Stimulated activated CD4-positive, alpha-beta T cell treated with anti-CD3 and anti-CD28 coated beads, Interleukin-1b, Interleukin-23, amount 100 ng/mL, for 4 hours (primary cell): ENCODE measurements around the gene SLC27A1.

Experiments used
- DNase-seq, 2 donors: peaks; one replicate each; pipeline ENCODE4 v3.0.0-alpha.2; 2020; ENCODE audit warnings: low read depth in 2 of 2

SLC27A1 gene

GRCh38 chr19:17470068-17470841, at the start of gene SLC27A1:
SLC27A1 (plus strand) TSS chr19:17470524; CDS start chr19:17470541, 17 bp downstream.
- DNase-seq = peak; percentile 79 to 83

DNA sequence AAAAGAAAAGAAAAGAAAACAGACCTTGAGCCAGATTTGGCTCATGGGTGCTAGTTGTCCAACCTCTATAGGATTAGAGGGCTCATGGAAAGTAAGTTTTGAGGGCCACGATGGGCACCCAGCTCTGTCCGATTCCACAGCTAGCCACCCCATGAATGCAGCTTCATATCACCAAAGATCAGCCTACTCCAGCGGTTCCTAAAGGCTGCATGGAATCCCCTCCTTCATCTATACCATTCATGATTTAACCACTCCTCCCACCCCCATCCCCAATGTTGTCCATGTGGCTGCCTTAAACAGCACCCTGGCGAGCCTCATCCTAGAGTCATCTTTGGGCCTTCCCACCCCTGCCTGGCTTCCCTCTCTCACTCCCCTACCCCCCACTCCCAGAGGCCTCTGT, 48.4 kb upstream of the SLC27A1 start:
- no peak for DNase-seq

- no peak for DNase-seq
Measured at GRCh38 chr19:17423429-17424208, 46.7 kb upstream of the SLC27A1 start.

GRCh38 chr19:17424743-17425365, 45.5 kb upstream of the SLC27A1 start:
- no peak for DNase-seq

DNA sequence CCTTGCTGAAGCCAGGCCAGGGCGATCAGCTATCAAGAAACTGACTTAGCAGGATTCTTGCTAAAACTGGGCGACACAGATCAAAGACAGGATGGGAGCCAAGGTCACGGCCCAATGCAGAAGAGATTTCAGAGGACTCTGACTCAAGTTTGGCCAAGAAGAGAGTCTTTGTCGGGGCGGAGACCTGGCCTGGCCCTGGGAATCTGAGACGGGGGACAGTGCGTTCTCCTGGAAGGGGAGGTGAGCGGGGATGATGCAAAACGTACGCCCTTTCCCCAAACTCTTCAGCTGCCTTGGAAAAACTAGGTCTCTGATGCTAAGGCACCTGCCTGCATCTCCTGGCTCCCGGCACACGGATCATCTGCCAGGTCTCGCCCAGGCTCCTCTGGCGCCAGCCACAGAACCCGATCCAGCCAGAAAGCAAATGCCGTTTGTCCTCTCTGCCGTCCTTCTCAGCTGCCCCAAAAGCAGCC, 40.6 kb upstream of the SLC27A1 start:
- no peak for DNase-seq

GRCh38 chr19:17431417-17431816, 38.9 kb upstream of the SLC27A1 start:
- no peak for DNase-seq

- DNase-seq = no peak
Measured at GRCh38 chr19:17435218-17435617, 35.1 kb upstream of the SLC27A1 start.

DNA sequence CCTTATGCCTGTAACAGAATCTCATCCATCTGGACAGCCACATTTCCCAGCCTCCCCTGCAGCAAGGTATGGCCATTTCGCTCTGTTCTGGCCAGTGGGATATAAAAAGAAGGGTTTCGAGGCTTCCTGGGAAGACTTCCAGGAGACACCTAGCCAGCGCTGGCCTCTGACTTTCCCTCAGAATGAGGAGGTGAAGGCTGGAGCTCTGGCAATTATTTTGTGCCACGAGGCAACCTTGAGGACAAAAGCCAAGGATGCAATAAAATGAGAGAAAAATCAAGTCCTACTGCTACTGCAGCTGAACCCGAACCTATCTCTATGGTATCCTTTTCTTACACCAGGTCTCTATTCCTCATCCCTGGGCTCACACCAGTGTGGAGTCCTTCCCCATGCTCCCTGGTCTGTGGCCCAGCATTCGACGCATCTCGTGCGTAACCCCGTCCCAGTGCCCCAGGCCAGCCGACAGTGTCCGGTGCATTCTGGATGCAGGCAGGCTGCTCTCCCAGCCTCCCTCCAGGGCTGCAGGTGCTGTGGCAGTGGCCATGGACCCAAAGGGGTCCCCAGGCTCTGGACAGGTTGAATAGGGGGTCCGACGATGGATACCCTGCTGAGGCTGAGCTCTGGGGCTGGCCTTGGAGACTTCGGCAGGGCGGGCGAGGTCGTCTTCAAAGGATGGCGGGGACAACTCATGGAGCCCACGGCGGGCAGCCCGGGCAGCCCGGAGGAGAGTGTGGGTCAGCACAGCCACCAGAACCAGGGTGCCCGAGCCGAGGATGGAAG, 34.0 kb upstream of the SLC27A1 start:
- no peak for DNase-seq

DNA sequence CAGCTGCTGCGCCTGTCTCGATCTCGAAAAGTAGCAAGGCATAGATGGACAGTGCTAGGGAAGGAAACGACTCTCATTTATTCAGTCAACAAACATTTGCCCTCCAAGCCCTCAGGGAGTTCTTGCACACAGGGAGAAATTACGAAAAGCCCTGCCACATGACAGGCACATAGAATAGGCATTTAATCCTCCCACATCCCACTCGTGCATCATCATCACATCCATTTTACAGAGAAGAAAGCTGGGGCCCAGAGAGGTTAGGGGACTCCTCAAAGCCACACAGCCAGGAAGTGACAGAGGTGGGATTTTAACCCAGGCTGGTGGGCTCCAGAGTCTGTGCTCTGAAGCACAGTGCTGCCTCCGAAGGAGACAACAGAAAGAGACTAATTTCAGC, 33.5 kb upstream of the SLC27A1 start:
- no peak for DNase-seq

GRCh38 chr19:17441241-17442021, 28.9 kb upstream of the SLC27A1 start:
- DNase-seq = no peak

DNA sequence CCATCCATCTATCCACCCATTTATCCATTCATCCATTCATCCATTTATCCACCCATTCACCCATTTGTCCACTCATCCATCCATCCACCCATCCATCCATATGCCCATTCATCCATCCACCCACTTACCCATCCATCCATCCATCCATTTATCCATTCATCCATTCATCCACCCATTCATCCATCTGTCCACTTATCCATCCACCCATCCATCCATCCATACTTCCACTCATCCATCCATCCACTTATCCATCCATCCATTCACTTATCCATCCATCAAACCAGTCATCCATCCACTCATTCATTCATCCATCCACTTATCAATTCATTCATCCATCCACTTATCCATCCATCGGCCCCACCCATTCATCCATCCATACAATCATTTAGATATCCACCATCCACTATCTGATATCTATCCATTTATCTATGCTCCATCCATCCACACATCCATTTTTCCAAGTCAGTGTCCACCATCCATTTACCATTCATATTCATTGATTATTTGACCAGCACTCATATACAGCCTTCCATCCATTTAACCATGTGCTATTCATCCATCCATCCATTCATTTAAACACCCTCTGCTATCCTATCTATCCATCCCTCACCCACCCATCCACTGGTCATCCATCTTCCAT, 24.7 kb upstream of the SLC27A1 start:
- DNase-seq = no peak

- DNase-seq = no peak
Measured at GRCh38 chr19:17447704-17448130, 22.6 kb upstream of the SLC27A1 start.

DNA sequence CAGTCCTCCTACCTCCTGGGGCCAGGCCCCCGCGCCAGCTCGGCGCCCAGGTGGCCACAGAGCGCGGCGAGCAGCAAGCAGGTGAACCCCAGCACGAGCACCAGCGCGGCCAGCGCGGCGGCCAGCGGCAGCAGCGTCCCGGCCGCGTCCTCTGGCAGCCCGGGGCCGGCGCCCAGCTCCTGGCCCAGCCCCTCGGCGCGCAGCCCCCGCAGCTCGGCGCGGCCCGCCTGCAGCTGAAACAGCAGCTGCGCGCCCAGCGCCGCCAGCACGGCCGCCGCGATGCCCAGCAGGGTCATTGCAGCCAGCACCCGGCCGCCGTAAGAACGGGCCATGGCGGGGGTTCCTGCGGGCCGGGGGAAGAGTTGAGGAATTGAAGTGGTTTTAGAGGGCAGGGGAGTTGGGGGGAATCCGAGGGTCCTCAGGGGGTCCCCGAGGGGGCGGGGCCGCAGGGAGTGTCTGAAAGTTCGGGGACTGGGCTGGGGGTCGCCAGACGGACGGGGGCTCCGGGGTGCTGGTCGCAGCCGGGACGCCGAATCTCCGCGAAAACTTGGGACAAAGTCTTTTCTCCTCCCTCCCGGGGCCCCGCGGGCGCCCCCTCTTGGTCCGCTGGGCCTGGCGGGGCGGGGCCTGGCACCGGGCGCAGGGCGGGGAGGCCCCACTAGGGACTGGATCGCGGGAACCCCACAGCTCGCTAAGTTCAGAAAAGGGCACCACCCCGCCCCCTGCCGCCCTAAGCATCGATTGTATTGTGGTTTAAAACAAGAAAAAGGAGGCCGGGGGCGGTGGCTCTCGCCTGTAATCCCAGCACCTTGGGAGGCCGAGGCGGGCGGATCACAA, 22.0 kb upstream of the SLC27A1 start, which contains the start of gene TMEM221:
TMEM221 (minus strand) TSS at position 538 of the 837 bp plus-strand sequence; CDS start at position 332, 206 bp downstream.
- DNase-seq = peak; percentile 44 to 45

DNA sequence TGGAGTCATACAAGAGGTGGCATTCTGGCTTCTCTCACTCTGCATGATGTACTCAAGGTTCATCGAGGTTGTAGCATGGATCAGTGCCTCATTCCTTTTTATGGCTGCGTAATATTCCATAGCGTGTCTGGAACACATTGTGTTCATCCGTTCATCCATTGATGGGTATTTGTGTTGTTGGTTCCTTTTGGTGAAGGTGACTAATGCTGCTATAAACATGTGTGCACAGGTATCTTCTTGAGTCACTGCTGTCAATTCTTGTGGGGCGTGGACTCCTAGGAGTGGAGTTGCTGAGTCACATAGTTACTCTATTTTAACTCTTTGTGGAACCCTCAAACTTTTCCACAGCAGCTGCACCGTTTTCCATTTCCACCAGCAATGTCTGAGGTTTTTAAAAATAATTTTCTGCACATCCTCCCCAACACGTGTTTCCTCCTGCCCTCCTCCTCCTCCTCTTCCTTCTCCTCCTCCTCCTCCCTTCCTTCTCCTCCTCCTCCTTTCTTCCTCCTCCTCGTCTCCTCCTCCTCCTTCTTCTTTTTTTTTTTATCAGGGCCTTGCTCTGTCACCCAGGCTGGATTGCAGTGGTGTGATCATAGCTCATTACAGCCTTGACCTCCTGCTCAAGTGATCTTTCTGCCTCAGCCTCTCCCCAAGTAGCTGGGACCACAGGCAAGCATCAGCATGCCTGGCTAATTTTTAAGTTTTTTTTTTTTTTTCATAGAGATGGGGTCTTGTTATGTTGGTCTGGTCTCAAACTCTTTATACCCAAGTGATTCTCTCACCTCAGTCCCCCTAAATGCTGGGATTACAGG, 19.9 kb upstream of the SLC27A1 start:
- DNase-seq = no peak

DNA sequence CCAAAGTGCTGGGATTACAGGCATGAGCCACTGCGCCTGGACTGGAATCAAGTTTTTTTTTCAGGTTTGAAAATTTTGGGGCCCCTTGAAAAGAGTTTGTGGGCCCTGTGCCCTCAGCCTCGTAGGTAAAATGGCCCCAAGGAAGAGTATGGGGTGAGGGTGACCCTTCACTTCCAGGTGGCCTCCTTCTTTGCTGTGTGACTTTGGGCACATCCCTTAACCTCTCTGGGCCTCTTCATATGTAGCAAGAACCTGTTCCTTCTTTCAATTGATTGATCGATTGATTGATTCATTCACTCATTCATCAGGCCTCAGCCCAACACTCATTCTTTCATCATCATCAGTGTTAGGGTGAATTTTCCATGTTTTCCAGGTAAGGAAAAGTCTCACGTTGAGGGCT, 18.5 kb upstream of the SLC27A1 start:
- DNase-seq = no peak

- DNase-seq = no peak
Measured at GRCh38 chr19:17454576-17455071, 15.7 kb upstream of the SLC27A1 start.

- DNase-seq = no peak
Measured at GRCh38 chr19:17455308-17456123, 14.8 kb upstream of the SLC27A1 start.
